SH-SY5Y (cell line): ENCODE results near the gene TMEM161A.

Experiments used
- GATA2 ChIP-seq: IDR thresholded peaks from 2 replicates; pipeline ENCODE4 v1.6.1; 2011; ENCODE audit warnings: mild to moderate bottlenecking, low read depth, low read length
- GATA3 ChIP-seq: IDR thresholded peaks from 2 replicates; pipeline ENCODE4 v1.6.1; 2011; ENCODE audit warnings: low read depth, mild to moderate bottlenecking, low read length, moderate library complexity

DNA sequence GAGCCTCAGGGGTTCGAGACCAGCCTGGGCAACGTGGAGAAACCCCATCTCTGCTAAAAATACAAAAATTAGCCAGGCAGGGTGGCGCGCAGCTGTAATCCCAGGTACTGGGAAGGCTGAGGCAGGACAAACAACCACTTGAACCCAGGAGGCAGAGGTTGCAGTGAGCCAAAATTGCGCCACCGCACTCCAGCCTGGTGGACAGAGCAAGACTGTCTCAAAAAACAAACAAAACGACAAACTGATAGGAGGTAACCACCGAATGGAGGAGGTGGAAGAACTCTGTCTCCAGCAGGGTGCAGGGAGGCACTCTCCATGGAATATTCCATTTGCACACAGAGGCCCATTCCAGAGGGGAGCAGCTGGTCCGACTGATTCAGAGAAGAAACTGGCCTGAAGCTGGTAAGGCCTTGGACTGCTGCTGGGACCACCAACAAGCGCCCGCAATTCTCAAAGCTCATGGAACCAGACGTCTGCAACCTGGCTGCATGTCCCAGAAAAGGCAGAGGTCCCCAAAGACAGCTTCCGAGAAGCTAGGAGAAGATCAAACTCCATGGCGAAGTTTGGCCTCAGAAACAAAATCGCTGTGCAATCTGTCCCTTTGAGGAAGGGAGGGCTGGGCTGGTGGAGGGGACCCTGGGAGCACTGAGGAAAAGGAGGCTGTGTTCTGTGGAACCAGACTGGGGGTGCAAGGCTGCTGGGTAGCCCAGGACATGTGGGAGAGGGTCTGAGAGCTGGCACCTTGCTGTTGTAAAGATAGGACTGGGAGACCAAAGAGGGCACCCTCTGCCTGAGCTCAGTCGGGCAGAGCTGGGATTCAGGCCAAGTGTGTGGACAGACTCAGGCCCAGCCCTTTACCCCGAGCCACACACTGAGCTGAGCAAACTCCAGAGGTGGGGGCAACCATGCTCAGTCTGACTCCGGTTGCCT is 39.3 kb downstream of the TMEM161A start:
- TF ChIP-seq GATA2 = no peak
- no peak for TF ChIP-seq GATA3
